Liver (tissue), 9 donors: ENCODE measurements around the gene ACAD9. TPM values are rescaled to one million over a fixed set of nuclear protein-coding genes. Genes with fewer than 3 reads are reported as not detected.

Experiments
- DNase-seq: peaks from one replicate; pipeline ENCODE4 v3.0.0-alpha.2; 2017; ENCODE audit warnings: low spot score
- H3K27ac ChIP-seq, 2 donors: one replicate each; pipeline ENCODE4 v1.7.0; 2013; ENCODE audit warnings: inconsistent platforms in 2 of 2, low read length in 2 of 2, control low read depth in 1 of 2, low read depth in 1 of 2, mild to moderate bottlenecking in 1 of 2
- H3K27me3 ChIP-seq, 4 donors: one replicate each; pipeline versions ENCODE4 v1.6.1 to v1.7.0; 2013; ENCODE audit warnings: low read length in 3 of 4, inconsistent platforms in 1 of 4, mild to moderate bottlenecking in 1 of 4, moderate library complexity in 1 of 4; ENCODE audit not compliant: control insufficient read depth in 4 of 4, insufficient read depth in 4 of 4
- H3K36me3 ChIP-seq, 4 donors: one replicate each; pipeline versions ENCODE4 v1.6.1 to v1.7.0; 2013; ENCODE audit warnings: low read length in 3 of 4, mild to moderate bottlenecking in 3 of 4, low read depth in 1 of 4, moderate library complexity in 1 of 4; ENCODE audit not compliant: control insufficient read depth in 4 of 4, insufficient read depth in 3 of 4
- H3K4me1 ChIP-seq, 4 donors: one replicate each; pipeline versions ENCODE4 v1.6.1 to v1.7.0; 2013; ENCODE audit warnings: low read length in 3 of 4, mild to moderate bottlenecking in 3 of 4, moderate library complexity in 1 of 4; ENCODE audit not compliant: control insufficient read depth in 4 of 4, insufficient read depth in 4 of 4
- H3K4me3 ChIP-seq, 3 donors: one replicate each; pipeline versions ENCODE4 v1.6.1 to v1.7.0; 2013; ENCODE audit warnings: low read length in 3 of 3, control low read depth in 1 of 3, low read depth in 1 of 3, mild to moderate bottlenecking in 1 of 3
- H3K9ac ChIP-seq, 2 donors: one replicate each; pipeline ENCODE4 v1.7.0; 2013; ENCODE audit warnings: low read length in 2 of 2, mild to moderate bottlenecking in 2 of 2, moderate library complexity in 2 of 2, control low read depth in 1 of 2, low read depth in 1 of 2
- H3K9me3 ChIP-seq, 4 donors: one replicate each; pipeline versions ENCODE4 v1.6.1 to v1.7.0; 2013; ENCODE audit warnings: low read length in 3 of 4; ENCODE audit not compliant: control insufficient read depth in 4 of 4
- EGR1 ChIP-seq, 2 donors: IDR thresholded peaks; 2 replicates each; pipeline ENCODE4 v1.6.1; 2016 to 2018; ENCODE audit warnings: antibody characterized with exemption in 2 of 2, low read depth in 2 of 2
- FOXA1 ChIP-seq: IDR thresholded peaks from 2 replicates; pipeline ENCODE4 v1.6.1; 2016; ENCODE audit warnings: antibody characterized with exemption
- FOXA2 ChIP-seq: IDR thresholded peaks from 2 replicates; pipeline ENCODE4 v1.6.1; 2016; ENCODE audit warnings: antibody characterized with exemption
- HNF4A ChIP-seq, 2 donors: conservative IDR thresholded peaks; 2 replicates each; pipeline ENCODE4 v1.6.1; 2016; ENCODE audit warnings: antibody characterized with exemption in 2 of 2, mild to moderate bottlenecking in 2 of 2
- HNF4G ChIP-seq: IDR thresholded peaks from 2 replicates; pipeline ENCODE4 v1.6.1; 2016; ENCODE audit warnings: antibody characterized with exemption
- JUND ChIP-seq, 2 donors: IDR thresholded peaks; 2 replicates each; pipeline ENCODE4 v1.6.1; 2016; ENCODE audit warnings: antibody characterized with exemption in 2 of 2
- MAX ChIP-seq: IDR thresholded peaks from 2 replicates; pipeline ENCODE4 v1.6.1; 2016; ENCODE audit warnings: antibody characterized with exemption
- RXRA ChIP-seq, 2 donors: IDR thresholded peaks; 2 replicates each; pipeline ENCODE4 v1.6.1; 2017 to 2018; ENCODE audit warnings: antibody characterized with exemption in 2 of 2, mild to moderate bottlenecking in 1 of 2
- SP1 ChIP-seq: IDR thresholded peaks from 2 replicates; pipeline ENCODE4 v1.6.1; 2018; ENCODE audit warnings: antibody characterized with exemption, mild to moderate bottlenecking
- TAF1 ChIP-seq: conservative IDR thresholded peaks from 2 replicates; pipeline ENCODE4 v1.6.1; 2016; ENCODE audit warnings: antibody characterized with exemption, mild to moderate bottlenecking
- YY1 ChIP-seq: IDR thresholded peaks from 2 replicates; pipeline ENCODE4 v1.6.1; 2016; ENCODE audit warnings: antibody characterized with exemption, mild to moderate bottlenecking
- ZBTB33 ChIP-seq: IDR thresholded peaks from 2 replicates; pipeline ENCODE4 v1.6.1; 2016; ENCODE audit warnings: antibody characterized with exemption
- WGBS: extraction: QIAGEN DNeasy Blood & Tissue Kit; methylation state at CpG from one replicate; pipeline ENCODE4 v1.1.7; 2013; 5-methylcytosine and 5-hydroxymethylcytosine counted together
- polyA plus RNA-seq, 2 donors: library from polyadenylated mRNA; stranded (reverse) in 1 of 2; unstranded in 1 of 2; fragments of 200-250 nt in 1 of 2; fragments of >200 nt in 1 of 2; fragmentation: Nextera tagmentation in 1 of 2; extraction: Ambion mirVana in 1 of 2; gene quantifications; one replicate each; pipeline versions ENCODE4 v1.2.1 to v1.2.3, GENCODE V29; 2013 to 2015
- total RNA-seq, 2 donors: library from RNA; depleted of rRNA; stranded (reverse); fragments of >200 nt; gene quantifications; one replicate each; pipeline ENCODE4 v1.2.3, GENCODE V29; 2014
- TF ChIP-seq, protein P1 (sequence below): IDR thresholded peaks from 2 replicates; pipeline ENCODE4 v1.6.1; 2016; ENCODE audit warnings: antibody characterized with exemption
- TF ChIP-seq, protein P2 (sequence below): IDR thresholded peaks from 2 replicates; pipeline ENCODE4 v1.6.1; 2016; ENCODE audit warnings: antibody characterized with exemption, mild to moderate bottlenecking
- donor health status: healthy.
- donor health status: healthy.
- donor health status: healthy.
- donor health status: healthy.
- donor health status: healthy.

Gene ACAD9
- total and polyA plus RNA-seq, 4 donors = 18.3 to 35.8 (median 27.2) TPM

DNA sequence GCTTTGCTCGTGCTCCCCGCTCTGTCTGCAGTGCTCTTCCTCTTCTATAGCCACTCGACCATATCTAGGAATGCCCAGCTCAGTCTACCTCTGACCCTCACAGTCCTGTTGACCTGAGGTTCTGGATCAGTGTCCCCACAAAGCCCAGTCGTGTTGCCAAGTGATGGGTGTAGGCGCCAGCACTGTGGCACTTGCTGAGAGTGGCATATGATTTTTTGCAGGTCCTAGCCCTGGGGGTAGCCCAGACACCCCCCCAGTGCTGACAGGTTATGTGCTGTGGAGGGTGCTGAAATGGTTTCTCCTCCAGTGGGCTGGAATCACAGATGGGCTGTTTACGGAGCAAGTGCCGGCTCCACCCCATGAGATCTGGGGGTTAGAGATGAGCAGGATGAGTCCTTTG is 32.5 kb downstream of the ACAD9 start:
- H3K9me3 ChIP-seq = no peaks in the 10 kb centered on the region
- H3K36me3 ChIP-seq = peaks cover 9 to 39% (median 20%) of the 10 kb centered on the region in 4 donors
- WGBS = 82% methylated on average over 7 of the region's 7 CpGs
- H3K9ac ChIP-seq = no peak overlapping the region
- H3K4me1 ChIP-seq = peaks cover 11 to 66% (median 54%) of the 10 kb centered on the region in 4 donors
- H3K27me3 ChIP-seq = no peaks in the 10 kb centered on the region
- DNase-seq = no peak
- no peak overlapping the region for H3K4me3 ChIP-seq
- TF ChIP-seq HNF4A (conservative IDR thresholded peaks at IDR 0.05) (no peak), MAX (no peak), JUND (IDR thresholded peaks at IDR 0.05) (no peak), FOXA2 (no peak), HNF4G (no peak), RXRA (IDR thresholded peaks at IDR 0.05) (no peak), EGR1 (IDR thresholded peaks at IDR 0.05; ENCODE audit: low read depth in 2 of 2) (no peak), ZBTB33 (no peak), TAF1 (no peak), FOXA1 (no peak), SP1 (no peak), YY1 (no peak)
- TF ChIP-seq, protein P1, sequence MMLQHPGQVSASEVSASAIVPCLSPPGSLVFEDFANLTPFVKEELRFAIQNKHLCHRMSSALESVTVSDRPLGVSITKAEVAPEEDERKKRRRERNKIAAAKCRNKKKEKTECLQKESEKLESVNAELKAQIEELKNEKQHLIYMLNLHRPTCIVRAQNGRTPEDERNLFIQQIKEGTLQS = no peak
- TF ChIP-seq, protein P2, sequence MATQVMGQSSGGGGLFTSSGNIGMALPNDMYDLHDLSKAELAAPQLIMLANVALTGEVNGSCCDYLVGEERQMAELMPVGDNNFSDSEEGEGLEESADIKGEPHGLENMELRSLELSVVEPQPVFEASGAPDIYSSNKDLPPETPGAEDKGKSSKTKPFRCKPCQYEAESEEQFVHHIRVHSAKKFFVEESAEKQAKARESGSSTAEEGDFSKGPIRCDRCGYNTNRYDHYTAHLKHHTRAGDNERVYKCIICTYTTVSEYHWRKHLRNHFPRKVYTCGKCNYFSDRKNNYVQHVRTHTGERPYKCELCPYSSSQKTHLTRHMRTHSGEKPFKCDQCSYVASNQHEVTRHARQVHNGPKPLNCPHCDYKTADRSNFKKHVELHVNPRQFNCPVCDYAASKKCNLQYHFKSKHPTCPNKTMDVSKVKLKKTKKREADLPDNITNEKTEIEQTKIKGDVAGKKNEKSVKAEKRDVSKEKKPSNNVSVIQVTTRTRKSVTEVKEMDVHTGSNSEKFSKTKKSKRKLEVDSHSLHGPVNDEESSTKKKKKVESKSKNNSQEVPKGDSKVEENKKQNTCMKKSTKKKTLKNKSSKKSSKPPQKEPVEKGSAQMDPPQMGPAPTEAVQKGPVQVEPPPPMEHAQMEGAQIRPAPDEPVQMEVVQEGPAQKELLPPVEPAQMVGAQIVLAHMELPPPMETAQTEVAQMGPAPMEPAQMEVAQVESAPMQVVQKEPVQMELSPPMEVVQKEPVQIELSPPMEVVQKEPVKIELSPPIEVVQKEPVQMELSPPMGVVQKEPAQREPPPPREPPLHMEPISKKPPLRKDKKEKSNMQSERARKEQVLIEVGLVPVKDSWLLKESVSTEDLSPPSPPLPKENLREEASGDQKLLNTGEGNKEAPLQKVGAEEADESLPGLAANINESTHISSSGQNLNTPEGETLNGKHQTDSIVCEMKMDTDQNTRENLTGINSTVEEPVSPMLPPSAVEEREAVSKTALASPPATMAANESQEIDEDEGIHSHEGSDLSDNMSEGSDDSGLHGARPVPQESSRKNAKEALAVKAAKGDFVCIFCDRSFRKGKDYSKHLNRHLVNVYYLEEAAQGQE = no peak
- H3K27ac ChIP-seq = peak overlapping the region in 1 of 2 donors; percentile 71

GRCh38 chr3:128914966-128915645 is 35.7 kb downstream of the ACAD9 start:
- no peak for DNase-seq
- H3K36me3 ChIP-seq = peaks cover 1 to 16% (median 9%) of the 10 kb centered on the region in 4 donors

More at GRCh38 chr3:128914966-128915645, 35.7 kb downstream of the ACAD9 start:
- H3K27ac ChIP-seq = no peak overlapping the region
- H3K9me3 ChIP-seq = no peaks in the 10 kb centered on the region
- H3K9ac ChIP-seq = no peak overlapping the region
- no peaks in the 10 kb centered on the region for H3K27me3 ChIP-seq
- TF ChIP-seq RXRA (IDR thresholded peaks at IDR 0.05) (no peak), SP1 (peak; percentile 13), HNF4A (conservative IDR thresholded peaks at IDR 0.05) (peak; percentile 58 to 67)
- WGBS = 59% methylated on average over 10 of the region's 10 CpGs
- H3K4me1 ChIP-seq = peaks cover 11 to 69% (median 58%) of the 10 kb centered on the region in 4 donors
- no peak overlapping the region for H3K4me3 ChIP-seq
